Measurements from ENCODE around the gene STAT5A. TPM values are rescaled to one million over a fixed set of nuclear protein-coding genes. Genes with fewer than 3 reads are reported as not detected.

STAT5A gene
- polyA plus RNA-seq, 1 donor (not counting 4 experiments of a cell fraction or from before 2014, with no cell fraction given): 0.51 TPM

DNA sequence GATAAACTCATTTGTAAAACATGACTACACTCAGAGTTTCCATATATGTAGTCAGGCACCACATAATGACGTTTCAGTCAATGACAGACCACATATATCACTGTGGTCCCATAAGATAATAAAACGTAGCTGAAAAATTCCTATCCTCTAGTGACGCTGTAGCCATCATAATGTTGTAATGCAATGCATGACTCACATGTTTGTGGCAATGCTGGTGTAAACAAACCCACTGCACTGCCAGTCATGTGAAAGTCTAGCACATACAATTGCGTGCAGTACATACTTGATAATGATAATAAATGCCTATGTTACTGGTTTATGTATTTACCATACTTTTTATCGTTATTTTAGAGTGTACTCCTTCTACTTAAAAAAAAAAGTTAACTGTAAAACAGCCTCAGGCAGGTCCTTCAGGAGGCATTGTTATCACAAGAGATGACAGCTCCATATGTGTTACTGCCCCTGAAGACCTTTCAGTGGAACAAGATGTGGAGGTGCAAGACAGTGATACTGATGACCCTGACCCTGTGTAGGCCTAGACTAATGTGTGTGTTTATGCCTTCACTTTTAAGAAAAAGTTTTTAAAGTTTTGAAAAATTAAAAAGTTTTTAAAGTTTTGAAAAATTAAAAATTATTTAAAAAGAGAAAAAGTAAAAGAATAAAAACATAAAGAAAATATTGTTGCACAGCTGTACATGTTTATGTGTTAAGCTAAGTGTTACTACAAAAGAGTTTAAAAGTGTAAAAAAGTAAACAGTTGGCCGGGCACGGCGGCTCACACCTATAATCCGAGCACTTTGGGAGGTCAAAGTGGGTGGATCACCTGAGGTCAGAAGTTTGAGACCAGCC, 21.2 kb upstream of the STAT5A start:
- H3K27ac ChIP-seq (ENCODE audit: control insufficient read depth, insufficient read depth, low read length): no peak overlapping the region

DNA sequence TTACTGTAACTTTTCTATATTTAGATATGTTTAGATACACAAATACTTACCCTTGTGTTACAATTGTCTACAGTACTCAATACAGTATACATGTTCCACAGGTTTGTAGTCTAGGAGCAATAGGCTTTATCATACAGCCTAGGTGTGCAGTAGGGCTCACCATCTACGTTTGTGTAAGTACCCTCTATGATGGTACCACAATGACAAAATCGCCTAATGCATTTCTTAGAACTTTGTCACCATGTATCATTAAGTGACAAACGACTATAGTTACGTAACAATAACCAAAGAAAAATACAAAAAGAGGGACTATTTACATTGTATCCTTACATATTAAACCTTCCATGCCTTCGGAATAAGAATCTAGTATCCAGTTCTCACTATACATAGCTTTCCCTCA, 20.1 kb upstream of the STAT5A start:
- H3K4me3 ChIP-seq (ENCODE audit: control insufficient read depth in 2 of 3, extremely low read depth in 1 of 3, insufficient read depth in 2 of 3, low read depth in 1 of 3, low read length in 3 of 3): no peak overlapping the region
- H2AFZ ChIP-seq (ENCODE audit: control insufficient read depth, low read length): no peak overlapping the region
- H3K27ac ChIP-seq (ENCODE audit: control insufficient read depth, insufficient read depth, low read length): no peak overlapping the region
- H3K4me2 ChIP-seq (ENCODE audit: control insufficient read depth, extremely low read depth, insufficient read depth, low read depth, low read length): no peak overlapping the region
- no peaks in the 10 kb centered on the region for H3K9me1 ChIP-seq (ENCODE audit: control insufficient read depth, extremely low read depth, insufficient read depth, low read length)
- no peak overlapping the region for H3K9ac ChIP-seq (ENCODE audit: control insufficient read depth, extremely low read depth, insufficient read depth, low read length)
- DNase-seq (ENCODE audit: low read depth, low spot score): no peak
- dilution Hi-C loops (cut with MboI; ENCODE audit: extremely low pct_ligation_motif_present, low sequenced_read_pairs): no loop called here
- no peaks in the 10 kb centered on the region for H4K20me1 ChIP-seq (ENCODE audit: control insufficient read depth, extremely low read depth, insufficient read depth, low read length)
- no peak for FAIRE-seq
- no peaks in the 10 kb centered on the region for H3K79me2 ChIP-seq (ENCODE audit: control insufficient read depth, insufficient read depth, low read length)
- TF ChIP-seq, protein P1, sequence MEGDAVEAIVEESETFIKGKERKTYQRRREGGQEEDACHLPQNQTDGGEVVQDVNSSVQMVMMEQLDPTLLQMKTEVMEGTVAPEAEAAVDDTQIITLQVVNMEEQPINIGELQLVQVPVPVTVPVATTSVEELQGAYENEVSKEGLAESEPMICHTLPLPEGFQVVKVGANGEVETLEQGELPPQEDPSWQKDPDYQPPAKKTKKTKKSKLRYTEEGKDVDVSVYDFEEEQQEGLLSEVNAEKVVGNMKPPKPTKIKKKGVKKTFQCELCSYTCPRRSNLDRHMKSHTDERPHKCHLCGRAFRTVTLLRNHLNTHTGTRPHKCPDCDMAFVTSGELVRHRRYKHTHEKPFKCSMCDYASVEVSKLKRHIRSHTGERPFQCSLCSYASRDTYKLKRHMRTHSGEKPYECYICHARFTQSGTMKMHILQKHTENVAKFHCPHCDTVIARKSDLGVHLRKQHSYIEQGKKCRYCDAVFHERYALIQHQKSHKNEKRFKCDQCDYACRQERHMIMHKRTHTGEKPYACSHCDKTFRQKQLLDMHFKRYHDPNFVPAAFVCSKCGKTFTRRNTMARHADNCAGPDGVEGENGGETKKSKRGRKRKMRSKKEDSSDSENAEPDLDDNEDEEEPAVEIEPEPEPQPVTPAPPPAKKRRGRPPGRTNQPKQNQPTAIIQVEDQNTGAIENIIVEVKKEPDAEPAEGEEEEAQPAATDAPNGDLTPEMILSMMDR (optimal IDR thresholded peaks at IDR 0.05 in 1 of 3, IDR thresholded peaks at IDR 0.05 in 1 of 3, conservative IDR thresholded peaks at IDR 0.05 in 1 of 3; ENCODE audit: extremely low read depth in 1 of 3, insufficient read depth in 2 of 3, low read length in 3 of 3): no peak
- TF ChIP-seq EZH2 (IDR thresholded peaks at IDR 0.05; ENCODE audit: low read length): no peak
- no peaks in the 10 kb centered on the region for H3K9me3 ChIP-seq (ENCODE audit: control insufficient read depth, low read depth, low read length)
- no peaks in the 10 kb centered on the region for H3K27me3 ChIP-seq (ENCODE audit: control insufficient read depth, extremely low read depth, insufficient read depth, low read length)
- H3K36me3 ChIP-seq (ENCODE audit: control insufficient read depth in 2 of 2, extremely low read depth in 1 of 2, insufficient read depth in 2 of 2, low read length in 2 of 2): no peaks in the 10 kb centered on the region
- no peaks in the 10 kb centered on the region for H3K4me1 ChIP-seq (ENCODE audit: control insufficient read depth, extremely low read depth, insufficient read depth, low read length)

More for the DNA sequence above, 21.2 kb upstream of the STAT5A start:
- TF ChIP-seq, protein P1 (optimal IDR thresholded peaks at IDR 0.05 in 1 of 3, IDR thresholded peaks at IDR 0.05 in 1 of 3, conservative IDR thresholded peaks at IDR 0.05 in 1 of 3; ENCODE audit: extremely low read depth in 1 of 3, insufficient read depth in 2 of 3, low read length in 3 of 3): no peak
- TF ChIP-seq EZH2 (IDR thresholded peaks at IDR 0.05; ENCODE audit: low read length): no peak
- no peak overlapping the region for H2AFZ ChIP-seq (ENCODE audit: control insufficient read depth, low read length)
- H3K36me3 ChIP-seq (ENCODE audit: control insufficient read depth in 2 of 2, extremely low read depth in 1 of 2, insufficient read depth in 2 of 2, low read length in 2 of 2): no peaks in the 10 kb centered on the region
- H3K4me1 ChIP-seq (ENCODE audit: control insufficient read depth, extremely low read depth, insufficient read depth, low read length): no peaks in the 10 kb centered on the region
- H3K79me2 ChIP-seq (ENCODE audit: control insufficient read depth, insufficient read depth, low read length): no peaks in the 10 kb centered on the region
- no peaks in the 10 kb centered on the region for H3K9me1 ChIP-seq (ENCODE audit: control insufficient read depth, extremely low read depth, insufficient read depth, low read length)
- no peak for FAIRE-seq
- no peak overlapping the region for H3K9ac ChIP-seq (ENCODE audit: control insufficient read depth, extremely low read depth, insufficient read depth, low read length)
- no peak overlapping the region for H3K4me3 ChIP-seq (ENCODE audit: control insufficient read depth in 2 of 3, extremely low read depth in 1 of 3, insufficient read depth in 2 of 3, low read depth in 1 of 3, low read length in 3 of 3)
- dilution Hi-C loops (cut with MboI; ENCODE audit: extremely low pct_ligation_motif_present, low sequenced_read_pairs): no loop called here
- H3K27me3 ChIP-seq (ENCODE audit: control insufficient read depth, extremely low read depth, insufficient read depth, low read length): no peaks in the 10 kb centered on the region
- no peak overlapping the region for H3K4me2 ChIP-seq (ENCODE audit: control insufficient read depth, extremely low read depth, insufficient read depth, low read depth, low read length)
- no peaks in the 10 kb centered on the region for H3K9me3 ChIP-seq (ENCODE audit: control insufficient read depth, low read depth, low read length)
- no peak for DNase-seq (ENCODE audit: low read depth, low spot score)
- no peaks in the 10 kb centered on the region for H4K20me1 ChIP-seq (ENCODE audit: control insufficient read depth, extremely low read depth, insufficient read depth, low read length)
